DMS79 treated with DMSO at 0.1 percent for 48 hours (cell line): ENCODE measurements around the gene PKNOX2.

Experiments used
- DNase-seq: peaks from one replicate; lab custom pipeline; 2025; lab: John Stamatoyannopoulos, UW

PKNOX2 gene

DNA sequence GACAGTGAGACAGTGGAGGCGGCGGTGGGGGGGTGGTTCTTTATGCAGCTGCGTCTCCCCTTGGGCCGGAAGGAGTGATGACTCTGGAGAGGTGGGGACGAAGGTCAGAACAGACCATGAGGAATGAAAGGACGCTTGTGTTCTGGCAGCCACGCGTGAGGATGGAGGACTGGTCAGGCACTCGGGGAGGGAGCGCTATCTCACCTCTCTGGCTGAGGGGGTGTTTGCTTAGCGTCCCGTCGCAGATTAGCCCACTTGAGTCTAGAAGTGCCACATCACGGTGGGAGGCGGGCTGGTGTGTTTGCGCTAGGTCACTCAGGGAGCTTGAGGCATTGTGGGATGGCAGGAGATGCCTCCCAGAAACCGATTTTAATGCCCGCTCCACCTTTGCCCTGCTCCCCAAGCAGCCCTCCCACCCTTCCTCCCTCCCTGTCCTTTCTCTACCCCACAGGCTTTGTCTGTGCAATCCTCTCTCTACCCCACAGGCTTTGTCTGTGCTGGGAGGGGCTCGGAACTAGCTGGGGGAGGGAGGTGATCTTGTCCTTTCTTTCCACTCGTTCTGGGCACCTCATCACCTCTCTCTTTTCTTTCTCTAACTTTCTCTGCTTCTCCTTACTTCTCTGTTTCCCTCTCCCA, 97.8 kb downstream of the PKNOX2 start:
- peak; percentile 72 for DNase-seq

- peak; percentile 72 for DNase-seq
Observed at GRCh38 chr11:125262830-125263218, 98.3 kb downstream of the PKNOX2 start.

- DNase-seq = peak; percentile 64
Observed at GRCh38 chr11:125263268-125263790, 98.8 kb downstream of the PKNOX2 start.

GRCh38 chr11:125264100-125265022, 99.8 kb downstream of the PKNOX2 start:
- DNase-seq = no peak

DNA sequence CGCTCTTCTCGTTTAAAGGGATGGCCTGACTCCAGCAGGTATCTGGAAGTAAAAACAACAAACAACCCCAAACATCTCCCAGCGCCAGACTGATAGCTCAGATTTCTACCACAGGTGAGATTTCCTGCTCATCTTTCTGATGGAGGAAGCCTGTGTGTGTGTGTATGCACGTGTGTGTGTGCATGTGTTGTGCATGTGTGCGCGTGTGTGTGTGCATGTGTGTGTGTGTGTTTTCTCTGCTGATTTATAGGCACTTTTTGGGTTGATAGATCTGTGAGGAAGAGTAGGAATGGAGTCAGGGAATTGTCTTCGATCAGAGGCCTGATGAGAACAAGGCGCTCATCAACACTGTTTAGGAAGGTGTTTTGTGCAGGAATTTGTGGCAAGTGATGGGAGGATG, 103.0 kb downstream of the PKNOX2 start:
- DNase-seq = no peak

GRCh38 chr11:125268611-125269010, 104.1 kb downstream of the PKNOX2 start:
- no peak for DNase-seq

DNA sequence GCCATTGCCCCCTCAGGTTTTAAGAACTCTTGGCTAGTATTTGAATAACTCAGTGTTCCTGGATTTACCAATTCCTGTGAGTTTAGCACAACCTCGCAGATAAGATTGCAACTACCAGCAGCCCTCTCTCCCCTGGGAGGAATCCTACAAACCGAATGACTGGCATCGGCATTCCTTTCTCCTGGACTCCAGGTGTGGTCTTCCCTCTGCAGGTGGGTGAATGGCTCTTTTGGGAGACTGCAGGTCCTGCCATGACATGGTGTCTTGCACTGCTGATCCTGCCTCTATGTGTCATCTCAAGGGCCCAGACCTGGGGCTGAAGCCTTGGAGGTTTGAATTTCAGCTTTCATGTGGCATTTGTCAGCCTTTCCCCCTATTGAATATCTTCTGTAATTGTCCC, 105.6 kb downstream of the PKNOX2 start:
- no peak for DNase-seq

GRCh38 chr11:125270711-125271110, 106.2 kb downstream of the PKNOX2 start:
- no peak for DNase-seq

GRCh38 chr11:125271483-125272091, 107.0 kb downstream of the PKNOX2 start:
- no peak for DNase-seq

DNA sequence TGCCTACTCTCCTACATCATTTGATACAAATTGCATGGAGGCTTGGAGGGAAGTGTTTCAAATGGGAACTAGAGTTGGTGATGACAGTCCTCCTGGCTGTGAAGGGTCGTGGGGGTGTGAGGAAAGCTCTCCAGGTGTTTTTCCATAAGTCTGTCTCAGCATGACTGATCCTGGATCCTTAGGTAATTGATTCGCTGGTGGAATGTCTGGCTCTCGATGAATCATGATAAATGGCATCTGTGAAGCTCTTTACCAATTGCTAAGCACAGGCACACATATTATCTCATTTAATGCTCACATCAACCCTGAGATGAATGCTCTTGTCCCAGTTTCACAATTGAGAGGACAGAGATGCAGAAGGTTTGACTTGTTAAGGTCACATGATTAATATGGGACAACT, 107.5 kb downstream of the PKNOX2 start:
- no peak for DNase-seq

DNA sequence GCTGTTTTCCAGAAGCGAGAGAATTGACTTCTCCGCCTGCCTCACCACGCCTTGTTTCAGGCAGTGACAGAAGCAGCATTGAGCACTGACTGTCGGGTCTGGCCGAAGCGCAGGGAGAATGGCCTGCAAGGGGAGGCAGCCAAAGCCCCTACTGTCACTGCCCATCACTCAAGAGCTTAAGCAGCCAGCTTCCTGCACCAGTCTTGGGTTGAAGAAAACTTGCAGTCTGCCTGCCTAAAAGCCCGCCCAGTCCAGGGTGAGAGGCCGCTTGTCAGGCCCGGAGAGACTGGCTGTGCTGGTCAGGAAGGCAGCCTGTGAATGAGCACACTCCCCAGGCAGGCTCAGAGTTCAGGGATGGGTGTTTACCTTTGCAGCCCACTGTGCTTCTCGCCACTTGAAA, 108.3 kb downstream of the PKNOX2 start:
- DNase-seq = no peak

GRCh38 chr11:125273519-125274000, 109.0 kb downstream of the PKNOX2 start:
- no peak for DNase-seq

DNA sequence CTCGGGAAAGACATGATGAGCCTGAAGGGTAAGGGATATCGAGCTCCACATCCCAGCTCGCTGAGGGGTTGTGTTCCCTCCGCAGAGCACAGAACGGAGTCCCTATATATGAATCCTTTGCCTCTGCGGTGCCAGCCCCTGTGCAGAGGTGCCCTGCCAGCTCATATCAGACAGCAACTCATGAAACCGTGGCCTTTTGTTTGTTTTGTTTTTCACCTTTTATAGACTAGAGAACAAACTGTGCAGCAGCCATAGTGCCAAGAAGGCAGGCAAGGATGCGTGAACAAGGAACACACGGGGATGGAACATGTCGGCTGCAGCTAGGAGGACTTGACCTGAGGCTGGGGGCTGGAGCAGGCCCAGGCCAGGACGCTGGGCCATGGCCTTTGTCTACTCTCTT, 109.8 kb downstream of the PKNOX2 start:
- DNase-seq = peak; percentile 65

DNA sequence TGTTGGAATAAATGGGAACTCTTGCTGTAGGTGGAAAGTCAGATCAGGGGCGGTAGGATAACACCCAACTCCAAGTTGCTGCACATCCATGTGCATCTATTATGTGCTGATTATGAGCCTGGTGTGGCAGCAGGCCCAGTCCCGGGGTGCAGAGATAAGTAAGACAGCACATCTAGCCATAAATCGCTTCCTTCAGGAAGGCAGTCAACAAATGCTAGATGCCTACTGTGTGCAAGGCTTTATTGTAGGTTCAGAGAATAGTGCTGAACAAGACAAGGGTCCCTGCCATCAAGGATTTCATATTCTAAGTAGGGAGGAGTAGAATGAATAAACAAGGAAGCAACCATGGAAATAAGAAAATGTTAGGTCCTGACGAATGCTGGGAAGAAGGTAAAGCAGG, 110.2 kb downstream of the PKNOX2 start:
- DNase-seq = no peak

DNA sequence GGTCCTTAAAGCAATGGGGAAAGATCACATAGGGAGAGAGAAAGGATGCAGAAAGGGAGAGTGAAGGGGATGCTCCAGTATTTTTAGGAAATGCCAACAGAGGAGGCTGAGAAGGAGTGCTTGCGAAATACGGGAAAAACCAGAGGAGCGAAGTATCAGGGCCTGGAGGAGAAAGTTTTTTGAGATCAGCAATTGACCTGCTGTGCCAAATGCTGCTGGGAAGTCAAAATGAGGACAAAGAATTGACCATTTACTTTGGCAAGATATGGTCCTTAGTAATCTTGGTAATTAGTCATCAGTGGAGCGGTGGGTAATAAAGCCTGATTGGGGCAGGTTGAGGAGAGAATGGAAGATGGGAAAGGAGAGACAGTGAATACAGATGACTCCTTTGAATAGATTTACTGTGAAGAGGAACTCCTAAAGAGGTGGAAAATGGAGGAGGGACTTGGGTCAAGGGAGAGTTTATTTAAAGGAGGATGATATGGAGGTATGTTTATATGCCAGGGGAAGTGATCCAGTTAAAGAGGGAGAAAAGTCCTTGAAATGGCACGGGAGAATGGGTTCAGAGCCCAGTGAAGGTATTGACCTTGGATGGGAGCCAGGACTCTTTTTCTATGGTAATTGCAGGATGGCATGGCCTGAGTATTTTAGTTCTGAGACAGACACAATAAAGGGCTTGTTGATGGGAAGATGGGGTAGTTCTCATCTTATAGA, 111.5 kb downstream of the PKNOX2 start:
- DNase-seq = peak; percentile 100

GRCh38 chr11:125276619-125276976, 112.0 kb downstream of the PKNOX2 start:
- DNase-seq = peak; percentile 86

GRCh38 chr11:125279676-125280418, 115.3 kb downstream of the PKNOX2 start:
- no peak for DNase-seq

DNA sequence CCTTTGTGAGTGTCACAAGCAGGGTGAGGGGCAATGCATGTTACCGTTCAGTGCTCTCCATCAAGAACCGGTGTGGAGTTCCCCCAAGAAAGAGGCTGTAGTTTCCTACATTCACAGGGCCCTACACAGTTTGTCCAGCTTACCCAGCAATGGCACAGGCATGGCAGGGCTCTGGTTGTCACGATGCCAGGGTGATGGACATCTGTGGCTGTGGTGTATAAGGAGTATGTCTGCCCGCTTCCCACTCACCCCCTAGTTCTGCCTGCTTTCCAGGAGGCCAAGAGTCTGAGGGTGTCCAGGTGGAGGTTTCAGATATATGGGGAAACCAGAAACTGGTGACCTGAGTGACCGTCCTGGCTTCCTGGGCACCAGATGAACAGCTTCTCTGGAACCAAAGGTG, 116.1 kb downstream of the PKNOX2 start:
- DNase-seq = no peak

DNA sequence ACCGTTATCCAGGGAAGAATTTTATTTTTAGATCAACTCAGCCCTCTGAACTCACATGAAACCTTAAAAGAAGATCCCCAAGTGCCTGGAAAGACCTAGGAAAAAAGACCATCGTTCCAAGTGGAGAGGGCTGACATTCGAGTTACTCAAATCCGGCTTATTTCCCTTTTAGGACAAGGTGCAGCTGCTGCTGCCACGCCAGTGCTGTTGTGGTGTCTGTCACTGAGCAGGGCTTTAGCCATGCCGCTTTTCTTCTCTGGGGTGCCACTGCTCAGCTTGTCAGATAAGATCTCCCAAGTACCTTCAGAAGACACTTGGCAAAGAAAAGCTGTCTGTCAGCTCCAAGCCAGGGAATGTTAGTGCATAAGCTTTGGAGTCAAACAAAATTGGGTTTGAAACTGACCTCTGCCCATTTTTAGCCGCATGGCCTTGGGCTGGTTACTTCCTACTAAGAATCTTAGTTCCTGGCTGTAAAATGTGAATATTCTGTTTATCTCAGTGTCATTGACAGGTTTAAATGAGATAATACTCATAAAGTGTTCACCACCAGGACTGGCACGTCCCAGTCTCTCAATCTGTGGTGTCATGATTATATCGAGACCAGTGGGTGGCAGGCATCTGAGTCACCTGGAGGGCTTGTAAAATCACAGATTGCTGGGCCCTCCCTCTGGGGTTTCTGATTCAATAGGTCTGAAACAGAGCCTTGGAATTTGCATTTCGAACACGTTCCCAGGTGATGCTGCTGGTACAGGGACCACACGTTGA, 117.5 kb downstream of the PKNOX2 start:
- DNase-seq = no peak

- DNase-seq = no peak
Observed at GRCh38 chr11:125282596-125282914, 118.0 kb downstream of the PKNOX2 start.
